K562 (cell line): ENCODE results near the gene TNPO3. TPM values are rescaled to one million over a fixed set of nuclear protein-coding genes. Genes with fewer than 3 reads are reported as not detected.

Source experiments
- ATAC-seq: fragments of 200-7000 bp; cut with Tn5 transposase; 3 replicates; pipeline ENCODE4 v1.9.1; 2020; ENCODE audit warnings: moderate library complexity
- BruUV-seq: library from RNA; stranded (reverse); fragments of 400-500 nt; replicated peaks from 2 replicates; lab custom pipeline; 2021; lab: Mats Ljungman, UMichigan
- CTCF ChIA-PET: fragments of 300-600 bp; formaldehyde crosslinking; extraction: SDS; loops from one replicate; lab custom pipeline; 2021; ENCODE audit warnings: low intra/inter-chr PET ratio; lab: Yijun Ruan, JAX
- POLR2A ChIA-PET: fragments of 300-600, 350-650 bp; sonication (Branson Sonifier 250); formaldehyde crosslinking; extraction: SDS; loops from one replicate; lab custom pipeline; 2021; ENCODE audit warnings: antibody characterized with exemption, inconsistent platforms; lab: Yijun Ruan, JAX
- DNase-seq, 4 experiments: peaks; one replicate each; pipeline versions ENCODE4 v3.0.0 to v3.0.0-alpha.2; 2011 to 2018; ENCODE audit warnings: low spot score in 3 of 4, mixed read lengths in 3 of 4; ENCODE audit errors: extremely low read depth in 1 of 4
- FAIRE-seq: peaks from 2 replicates; lab custom pipeline; 2011; peaks lifted over from hg19 to GRCh38; lab: Jason Lieb, UNC
- H2AFZ ChIP-seq: 2 replicates; pipeline ENCODE4 v1.6.0; 2011; ENCODE audit warnings: low read depth, low read length, control low read depth, inconsistent platforms
- H3K27ac ChIP-seq: fragments of 200-600 bp; 3 replicates; pipeline ENCODE4 v1.8.0; 2011; ENCODE audit warnings: low read depth, mild to moderate bottlenecking, control low read depth, inconsistent platforms, low read length, moderate library complexity, mixed read lengths; ENCODE audit errors: extremely low read depth
- H3K27me3 ChIP-seq, 2 experiments: fragments of 300-600 bp in 1 of 2; 2 replicates in 1 of 2; 3 replicates in 1 of 2; pipeline versions ENCODE4 v1.6.0 to v1.8.0; 2011; ENCODE audit warnings: inconsistent platforms in 2 of 2, low read length in 2 of 2, mild to moderate bottlenecking in 1 of 2, mixed read lengths in 1 of 2, moderate library complexity in 1 of 2; ENCODE audit not compliant: control insufficient read depth in 2 of 2, insufficient read depth in 2 of 2
- H3K36me3 ChIP-seq: fragments of 300-600 bp; 3 replicates; pipeline ENCODE4 v1.8.0; 2011; ENCODE audit warnings: mild to moderate bottlenecking, low read length, inconsistent platforms; ENCODE audit not compliant: control insufficient read depth, insufficient read depth
- H3K4me1 ChIP-seq, 2 experiments: fragments of 200-600 bp in 1 of 2; replicated peaks in 1 of 2; 2 replicates in 1 of 2; 3 replicates in 1 of 2; pipeline versions ENCODE4 v1.5.1 to v1.8.0; 2011; ENCODE audit warnings: inconsistent platforms in 2 of 2, low read length in 2 of 2, mild to moderate bottlenecking in 1 of 2, mixed read lengths in 1 of 2, moderate library complexity in 1 of 2; ENCODE audit not compliant: control insufficient read depth in 2 of 2, insufficient read depth in 2 of 2
- H3K4me2 ChIP-seq: 2 replicates; pipeline ENCODE4 v1.6.1; 2011; ENCODE audit warnings: low read length, control low read depth, inconsistent platforms, mixed read lengths; ENCODE audit not compliant: insufficient read depth
- H3K4me3 ChIP-seq: fragments of 200-600 bp; sonication (generic), shearing (Covaris generic); 2 replicates; pipeline ENCODE4 v1.5.1; 2016; ENCODE audit warnings: control low read depth, inconsistent platforms
- H3K79me2 ChIP-seq: fragments of 200-600 bp; 3 replicates; pipeline ENCODE4 v1.8.0; 2011; ENCODE audit warnings: low read length, inconsistent platforms; ENCODE audit not compliant: control insufficient read depth, insufficient read depth
- H3K9ac ChIP-seq, 2 experiments: 2 replicates each; pipeline versions ENCODE4 v1.6.0 to v1.6.1; 2011; ENCODE audit warnings: low read depth in 2 of 2, low read length in 2 of 2, control low read depth in 1 of 2, inconsistent platforms in 1 of 2, mild to moderate bottlenecking in 1 of 2, mixed read lengths in 1 of 2; ENCODE audit not compliant: insufficient read depth in 1 of 2
- H3K9me1 ChIP-seq: one replicate; pipeline ENCODE4 v1.6.0; 2011; ENCODE audit warnings: inconsistent platforms, mild to moderate bottlenecking, low read length, moderate library complexity; ENCODE audit not compliant: control insufficient read depth, insufficient read depth
- H3K9me3 ChIP-seq: replicated peaks from 2 replicates; pipeline ENCODE4 v1.5.1; 2011; ENCODE audit warnings: low read depth, low read length, inconsistent platforms; ENCODE audit not compliant: control insufficient read depth, insufficient read depth
- H4K20me1 ChIP-seq: replicated peaks from 2 replicates; pipeline ENCODE4 v1.6.1; 2011; ENCODE audit warnings: low read length, inconsistent platforms, mixed read lengths; ENCODE audit not compliant: control insufficient read depth, insufficient read depth
- C11orf30 ChIP-seq: fragments of 450-650 bp; IDR thresholded peaks from 2 replicates; pipeline ENCODE4 v1.6.1; 2016; ENCODE audit warnings: low read depth, mild to moderate bottlenecking
- GATAD2A ChIP-seq: fragments of 450-650 bp; IDR thresholded peaks from 2 replicates; pipeline ENCODE4 v1.6.1; 2017
- KAT8 ChIP-seq: fragments of 450-650 bp; IDR thresholded peaks from 2 replicates; pipeline ENCODE4 v1.6.1; 2016; ENCODE audit warnings: low read depth, mild to moderate bottlenecking
- KDM1A ChIP-seq, 2 experiments: fragments of 450-650 bp; IDR thresholded peaks; 2 replicates each; pipeline ENCODE4 v1.6.1; 2016; ENCODE audit warnings: mild to moderate bottlenecking in 2 of 2
- MTA1 ChIP-seq: fragments of 450-650 bp; IDR thresholded peaks from 2 replicates; pipeline ENCODE4 v1.6.1; 2017; ENCODE audit warnings: borderline replicate concordance
- NFRKB ChIP-seq: fragments of 450-650 bp; IDR thresholded peaks from 2 replicates; pipeline ENCODE4 v1.6.1; 2016; ENCODE audit warnings: low read depth
- POLR2H ChIP-seq: IDR thresholded peaks from 2 replicates; pipeline ENCODE4 v1.6.1; 2016; ENCODE audit warnings: missing genetic modification characterization, low read depth, mild to moderate bottlenecking, control low read depth, missing compliant biosample characterization, moderate library complexity
- RAD21 ChIP-seq, 2 experiments: fragments of 250-450 bp in 1 of 2; fragments of 450-650 bp in 1 of 2; sonication (Bioruptor Pico) in 1 of 2; formaldehyde crosslinking in 1 of 2; IDR thresholded peaks in 1 of 2; conservative IDR thresholded peaks in 1 of 2; 2 replicates each; pipeline versions ENCODE4 v1.4.0 to v1.8.0; 2020 to 2022; ENCODE audit warnings: mild to moderate bottlenecking in 2 of 2, moderate library complexity in 1 of 2
- TRIM28 ChIP-seq: fragments of 450-650 bp; IDR thresholded peaks from 2 replicates; pipeline ENCODE4 v1.6.1; 2017
- YY1 ChIP-seq, 3 experiments: IDR thresholded peaks; 2 replicates each; pipeline ENCODE4 v1.6.1; 2011; ENCODE audit warnings: low read length in 2 of 3, mild to moderate bottlenecking in 2 of 3, moderate library complexity in 2 of 3, borderline replicate concordance in 1 of 3, control low read depth in 1 of 3, low read depth in 1 of 3; ENCODE audit not compliant: insufficient read depth in 3 of 3, insufficient replicate concordance in 2 of 3, control insufficient read depth in 1 of 3, insufficient read length in 1 of 3; ENCODE audit errors: extremely low read depth in 1 of 3
- ZNF445 ChIP-seq: fragments of 250-450 bp; sonication (Bioruptor Pico); IDR thresholded peaks from 2 replicates; pipeline ENCODE4 v1.4.0; 2020; ENCODE audit warnings: low read depth, mild to moderate bottlenecking, moderate library complexity
- WGBS: fragments of 100-300 bp; shearing (Covaris generic); methylation state at CpG from one replicate; pipeline ENCODE4 v1.1.6; 2016; ENCODE audit warnings: low coverage, mixed read lengths; ENCODE audit not compliant: insufficient coverage; ENCODE audit errors: missing lambda C conversion rate; 5-methylcytosine and 5-hydroxymethylcytosine counted together
- in situ Hi-C: fragments of 300-500 bp; cut with MboI; formaldehyde crosslinking; loops from 4 replicates; pipeline ENCODE4 v1.15.0; 2018; ENCODE audit warnings: inconsistent platforms, mixed read lengths
- intact Hi-C: fragments of 100-400 bp; cut with micrococcal nuclease; formaldehyde crosslinking; loops from 2 replicates; pipeline ENCODE4 v1.14.2; 2022
- polyA plus RNA-seq, 8 experiments: library from polyadenylated mRNA; depleted of rRNA in 4 of 8; stranded (reverse) in 5 of 8; unstranded in 3 of 8; fragments of >200 nt; fragmentation: Nextera tagmentation in 2 of 8; fragmentation: Illumina TruSeq in 1 of 8; extraction: Ambion mirVana in 2 of 8; extraction: Trizol in 1 of 8; gene quantifications; 2 replicates each; pipeline versions ENCODE4 v1.2.1 to v1.2.3, GENCODE V29; 2011 to 2014; ENCODE audit warnings: inconsistent platforms in 1 of 8, missing spikeins in 1 of 8
- total RNA-seq, 7 experiments: library from RNA; depleted of rRNA in 6 of 7; stranded (reverse); fragments of >200 nt in 6 of 7; fragmentation: Illumina TruSeq in 2 of 7; extraction: Trizol in 2 of 7; gene quantifications; 2 replicates each; pipeline versions ENCODE4 v1.2.1 to v1.2.3, GENCODE V29; 2011 to 2021; ENCODE audit warnings: low replicate concordance in 1 of 7

Gene TNPO3
- total and polyA plus RNA-seq, 9 of the 15 experiments (the other 6 are each of a cell fraction or from before 2014, with no cell fraction given): 35.8 to 125 (median 110) TPM

GRCh38 chr7:129024125-129024524 lies 30.8 kb downstream of the TNPO3 start:
- no peaks in the 10 kb centered on the region for H3K9me3 ChIP-seq
- in situ Hi-C loops: no loop called here
- CTCF ChIA-PET: no interaction called here
- no peak overlapping the region for H2AFZ ChIP-seq
- peak; percentile 31 for ATAC-seq
- no TSS peak for BruUV-seq
- no peak overlapping the region for H3K27ac ChIP-seq
- H3K4me2 ChIP-seq: no peak overlapping the region
- POLR2A ChIA-PET: interaction anchor here (1.1 to 3.1 kb wide), 4 partner anchors 11 to 42 kb away, joined by 3 to 14 read pairs (median 3); partner anchors contain the start of gene TNPO3
- H3K4me3 ChIP-seq: no peak overlapping the region
- no peaks in the 10 kb centered on the region for H3K27me3 ChIP-seq
- no peak overlapping the region; a peak in 1 of 4 replicates for H3K9ac ChIP-seq
- TF ChIP-seq YY1 (IDR thresholded peaks at IDR 0.05; ENCODE audit: borderline replicate concordance in 1 of 3, control insufficient read depth in 1 of 3, extremely low read depth in 1 of 3, insufficient read depth in 3 of 3, insufficient read length in 1 of 3, insufficient replicate concordance in 2 of 3, low read depth in 1 of 3, low read length in 2 of 3) (peak in 1 of 3 experiments; percentile 59), GATAD2A (no peak), MTA1 (no peak), POLR2H (tag) (no peak)
- TF ChIP-seq, all 486 proteins: peak for 1
- Histone ChIP-seq H3K36me3 (peaks cover 23% of the 10 kb centered on the region; the same call in 2 of the 3 replicates), H3K79me2 (peaks cover 91% of the 10 kb centered on the region), H4K20me1 (peaks cover 11% of the 10 kb centered on the region; the same call in 1 of the 2 replicates), H3K9me1 (no peaks in the 10 kb centered on the region), H3K4me1 (peaks cover 0 to 6% of the 10 kb centered on the region in 2 experiments; a peak in 2 of 5 replicates)
- FAIRE-seq (no peak), DNase-seq (no peak)
- intact Hi-C loops: no loop called here
- 68% methylated on average over 3 of the region's 3 CpGs for WGBS

- no peak overlapping the region for H3K27ac ChIP-seq
- no peak for DNase-seq
- WGBS: 91% methylated on average over 2 of the region's 2 CpGs
Measured at GRCh38 chr7:129021656-129022055, 33.3 kb downstream of the TNPO3 start.

More at GRCh38 chr7:129021656-129022055, 33.3 kb downstream of the TNPO3 start:
- intact Hi-C loops: no loop called here
- H3K79me2 ChIP-seq: peaks cover 87% of the 10 kb centered on the region
- in situ Hi-C loops: no loop called here
- no peak overlapping the region for H3K4me2 ChIP-seq
- ChIA-PET POLR2A (interaction anchor here (0.6 to 3.1 kb wide), 2 partner anchors 8 to 569 kb away, joined by 3 to 14 read pairs; no protein-coding TSS in a partner anchor), CTCF (no interaction called here)
- ATAC-seq (no peak), FAIRE-seq (no peak)
- H4K20me1 ChIP-seq: peaks cover 11% of the 10 kb centered on the region; the same call in 1 of the 2 replicates
- H3K36me3 ChIP-seq: peaks cover 26% of the 10 kb centered on the region
- no TSS peak for BruUV-seq
- H3K27me3 ChIP-seq: no peaks in the 10 kb centered on the region
- H3K4me1 ChIP-seq: peaks cover 0 to 6% of the 10 kb centered on the region in 2 experiments; a peak in 2 of 5 replicates
- H3K9ac ChIP-seq: no peak overlapping the region
- H3K9me1 ChIP-seq: no peaks in the 10 kb centered on the region
- no peak overlapping the region for H3K4me3 ChIP-seq
- TF ChIP-seq C11orf30 (no peak), NFRKB (no peak), TRIM28 (no peak), ZNF445 (CRISPR knock-in tag) (no peak), KDM1A (IDR thresholded peaks at IDR 0.05) (peak; percentile 54 to 76; a peak in 3 of 4 replicates), RAD21 (CRISPR knock-in tag; conservative IDR thresholded peaks at IDR 0.05 in 1 of 2, IDR thresholded peaks at IDR 0.05 in 1 of 2) (no peak), KAT8 (no peak)
- H3K9me3 ChIP-seq: no peaks in the 10 kb centered on the region
- H2AFZ ChIP-seq: no peak overlapping the region
